HG03442 (cell line): ENCODE results near the gene DOK3.

ENCODE experiments used
- ATAC-seq: cut with Tn5 transposase; IDR thresholded peaks from one replicate; pipeline ENCODE4 v1.9.1; 2021; ENCODE audit warnings: mild to moderate bottlenecking, moderate library complexity; ENCODE audit not compliant: unreplicated experiment

Gene DOK3

DNA sequence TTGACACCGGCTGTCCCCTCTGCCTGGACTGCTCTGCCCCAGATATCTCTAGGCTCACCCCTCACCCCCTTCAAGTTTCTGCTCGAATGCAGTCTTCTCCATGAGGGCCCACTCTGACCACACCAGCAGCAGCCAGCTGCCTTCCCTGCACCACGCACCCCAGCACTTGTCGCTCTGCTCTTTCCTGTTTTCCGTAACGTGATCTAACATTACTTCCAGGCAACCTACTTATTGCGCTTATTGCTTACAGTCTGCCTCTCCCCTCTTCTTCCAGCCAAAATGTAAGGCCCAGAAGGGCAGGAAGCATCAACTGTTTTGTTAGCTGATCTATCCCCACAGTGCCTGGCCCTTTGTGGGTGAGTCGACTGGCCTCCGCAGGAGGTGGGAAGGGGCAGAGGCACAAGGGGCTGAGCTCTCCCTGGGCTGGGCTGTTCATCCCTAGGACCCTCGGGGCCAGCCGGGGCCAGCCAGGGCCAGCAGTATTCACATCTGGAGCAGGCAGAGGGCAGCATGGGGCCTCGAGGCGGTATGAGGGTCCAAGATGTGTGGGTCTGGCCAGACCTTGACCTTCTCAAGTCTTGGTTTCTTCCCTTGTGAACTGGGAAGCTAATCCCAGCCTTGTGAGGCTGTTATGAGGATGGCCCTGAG is 24.6 kb downstream of the DOK3 start:
- no peak for ATAC-seq

DNA sequence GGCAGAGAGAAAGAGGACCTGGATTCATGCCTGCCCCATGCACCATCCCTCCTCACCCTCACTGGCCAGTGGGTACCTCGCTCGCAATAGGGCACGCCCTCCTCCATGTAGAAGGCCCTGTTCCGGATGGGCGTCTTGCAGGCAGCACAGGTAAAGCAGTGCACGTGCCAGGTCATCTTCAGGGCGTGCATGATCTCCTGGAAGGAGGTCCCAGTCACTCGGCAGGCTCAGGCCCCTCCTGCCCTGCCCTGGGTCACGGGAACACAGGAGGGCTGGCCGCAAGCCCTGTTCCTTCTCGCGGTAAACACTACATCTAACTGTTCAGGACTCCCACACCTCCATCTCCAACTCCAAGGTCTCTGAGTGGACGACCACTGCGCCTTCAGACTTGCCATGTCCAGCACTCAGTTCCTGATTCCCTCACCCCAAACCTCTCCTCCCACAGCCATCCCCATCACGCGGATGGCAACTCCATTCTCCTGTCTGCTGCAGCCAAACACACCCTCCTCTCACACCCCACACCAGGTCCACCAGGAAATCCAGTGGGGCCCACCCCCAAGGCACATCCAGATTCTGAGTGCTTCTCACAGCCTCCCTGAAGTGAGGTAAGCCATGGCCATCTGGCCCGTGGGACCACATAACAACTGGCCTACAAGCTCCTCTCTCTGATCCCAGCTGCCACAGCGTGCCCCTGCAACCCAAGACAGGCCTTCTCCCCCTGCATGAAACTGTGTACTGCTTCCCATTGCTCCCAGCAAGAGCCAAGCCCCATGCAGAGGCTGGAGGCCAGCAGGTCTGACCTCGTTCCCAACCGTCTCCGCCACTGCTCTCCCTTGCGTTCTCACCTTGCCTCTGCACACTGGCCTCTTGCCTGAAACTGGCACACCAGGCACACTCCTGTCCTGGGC is 25.4 kb downstream of the DOK3 start:
- no peak for ATAC-seq

DNA sequence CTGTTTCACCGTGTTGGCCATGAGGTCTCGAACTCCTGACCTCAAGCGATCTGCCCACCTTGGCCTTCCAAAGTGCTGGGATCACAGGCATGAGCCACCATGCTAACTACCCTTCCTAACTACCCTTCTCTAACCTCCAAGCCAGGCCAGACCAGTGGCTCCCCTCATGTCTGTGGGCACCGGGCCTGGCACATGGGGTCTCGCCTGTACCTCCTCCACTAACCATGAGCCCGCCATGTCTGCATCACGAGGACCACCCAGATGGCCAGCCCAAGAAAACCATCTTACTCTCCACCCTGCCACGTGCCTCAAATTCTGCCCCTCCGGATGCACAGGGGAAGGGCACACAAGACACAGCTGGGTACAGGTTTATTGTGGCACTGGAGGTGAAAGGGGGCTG is 26.6 kb downstream of the DOK3 start:
- ATAC-seq: no peak

DNA sequence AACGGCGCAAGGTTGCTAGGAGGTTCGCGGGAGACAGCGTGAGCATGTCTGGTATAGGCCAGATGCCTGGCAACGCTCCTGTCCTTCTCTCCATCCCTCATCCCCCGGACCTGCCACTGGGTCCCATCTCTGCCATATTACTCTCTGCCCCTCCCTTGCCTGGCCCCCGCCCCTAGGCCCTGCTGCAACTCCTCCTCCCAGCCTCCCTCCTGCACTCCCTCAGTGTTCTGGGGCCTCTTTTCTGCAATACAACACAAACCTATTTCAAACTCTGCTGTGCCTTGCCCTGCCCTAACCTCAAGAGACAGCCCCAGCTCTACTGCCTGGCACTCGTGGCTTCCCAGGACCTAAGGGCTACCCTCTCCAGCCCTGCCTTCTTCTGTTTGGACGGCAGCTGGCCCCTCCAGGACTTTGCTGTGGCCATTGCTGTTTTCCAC is 27.2 kb downstream of the DOK3 start:
- no peak for ATAC-seq

DNA sequence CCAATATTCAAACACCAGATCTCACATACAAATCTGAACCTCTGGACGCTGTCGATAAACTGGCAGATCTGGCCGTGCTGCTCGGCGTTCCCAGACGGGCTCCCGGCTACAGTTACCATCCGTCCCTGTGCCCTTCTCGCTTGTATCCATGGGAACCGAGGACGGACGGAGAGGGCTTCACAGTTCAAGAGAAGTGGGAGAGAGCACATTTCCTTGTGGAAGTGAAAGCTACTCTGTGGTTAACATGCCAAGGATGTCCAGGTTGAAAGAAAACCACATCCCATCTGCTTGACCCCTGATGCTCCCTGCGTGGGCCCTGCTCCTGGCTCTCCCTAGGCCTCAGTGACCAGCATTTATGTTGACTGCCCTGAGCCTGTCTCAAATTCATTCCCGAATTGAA is 29.9 kb downstream of the DOK3 start:
- ATAC-seq: no peak

DNA sequence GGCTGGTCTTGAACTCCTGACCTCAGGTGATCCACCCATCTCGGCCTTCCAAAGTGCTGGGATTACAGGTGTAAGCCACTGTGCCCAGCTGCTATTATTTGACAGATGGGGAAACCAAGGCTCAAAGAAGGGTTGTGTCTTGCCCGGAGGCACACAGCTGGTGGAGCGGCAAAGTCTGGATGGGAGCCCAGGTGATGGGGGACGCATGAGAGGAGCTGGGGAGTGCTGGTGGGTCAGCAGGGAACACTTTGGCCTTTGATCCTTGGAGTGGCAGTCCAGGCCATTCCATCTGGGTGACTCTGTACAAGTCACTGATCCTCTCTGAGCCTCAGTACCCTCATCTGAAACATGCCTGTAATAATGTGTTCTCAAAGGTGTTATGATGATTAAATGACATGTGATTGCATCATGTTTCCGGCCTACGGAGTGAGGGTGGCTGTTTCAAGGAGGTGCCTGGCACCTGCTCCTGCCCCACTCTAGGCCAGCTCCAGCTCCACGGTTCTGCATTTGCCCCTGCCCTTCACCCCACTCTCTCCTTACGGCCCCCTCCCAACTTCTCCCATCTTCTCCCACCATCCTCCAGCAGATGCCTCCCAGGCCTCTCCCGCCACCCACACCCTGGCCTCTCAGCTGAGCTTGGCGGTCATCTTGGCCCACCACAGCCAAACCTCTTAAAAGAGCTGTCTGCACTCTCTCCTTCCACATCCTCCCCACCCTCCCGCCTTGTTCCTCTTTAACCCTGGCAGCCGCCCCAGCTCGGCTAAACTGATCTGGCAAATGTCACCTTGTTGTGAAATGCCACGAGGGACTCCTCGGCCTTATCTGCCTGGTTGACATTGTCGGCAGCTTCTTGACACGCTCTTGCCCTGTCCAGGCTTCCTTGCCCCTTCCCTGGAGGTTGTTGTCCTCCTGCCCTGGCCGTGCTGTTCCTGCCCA is 30.6 kb downstream of the DOK3 start:
- ATAC-seq: no peak

DNA sequence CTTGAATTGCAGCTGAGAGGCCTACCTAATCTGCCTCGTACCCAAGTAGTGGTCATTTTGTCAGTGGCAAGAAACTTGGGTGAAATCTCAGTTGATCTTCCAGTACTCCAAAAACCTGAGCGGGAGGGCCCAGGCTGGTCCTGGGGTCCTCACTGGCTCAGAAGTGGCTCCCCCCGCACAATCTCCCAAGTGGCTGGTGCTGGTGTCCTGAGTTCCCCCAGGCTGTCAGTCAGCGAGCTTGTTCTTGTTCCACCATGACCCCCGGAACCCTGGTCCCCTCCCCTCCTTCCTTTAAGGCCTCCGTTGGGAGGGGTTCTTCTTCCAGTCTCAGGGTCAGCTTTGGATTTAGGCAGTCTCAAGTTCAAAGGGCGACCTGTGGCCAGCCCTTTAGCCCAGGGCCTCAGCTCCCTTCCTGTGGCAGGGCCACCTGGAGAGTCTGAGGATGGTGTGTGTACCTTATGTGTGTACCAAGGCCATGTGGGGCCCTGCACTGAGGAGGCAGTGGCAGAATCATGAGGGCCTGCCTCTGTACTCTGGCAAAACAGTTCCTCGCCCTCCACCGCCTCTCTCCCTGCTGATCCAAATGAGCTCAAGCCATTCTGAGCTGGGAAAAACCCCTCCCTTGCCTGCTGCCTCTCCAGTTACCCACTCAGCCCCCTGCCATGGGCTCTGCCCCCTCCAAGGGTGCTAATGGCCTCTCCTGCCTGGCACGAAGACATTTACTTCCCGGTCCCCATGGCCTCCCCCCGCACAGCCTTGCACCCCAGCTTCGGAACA is 31.7 kb downstream of the DOK3 start:
- no peak for ATAC-seq

DNA sequence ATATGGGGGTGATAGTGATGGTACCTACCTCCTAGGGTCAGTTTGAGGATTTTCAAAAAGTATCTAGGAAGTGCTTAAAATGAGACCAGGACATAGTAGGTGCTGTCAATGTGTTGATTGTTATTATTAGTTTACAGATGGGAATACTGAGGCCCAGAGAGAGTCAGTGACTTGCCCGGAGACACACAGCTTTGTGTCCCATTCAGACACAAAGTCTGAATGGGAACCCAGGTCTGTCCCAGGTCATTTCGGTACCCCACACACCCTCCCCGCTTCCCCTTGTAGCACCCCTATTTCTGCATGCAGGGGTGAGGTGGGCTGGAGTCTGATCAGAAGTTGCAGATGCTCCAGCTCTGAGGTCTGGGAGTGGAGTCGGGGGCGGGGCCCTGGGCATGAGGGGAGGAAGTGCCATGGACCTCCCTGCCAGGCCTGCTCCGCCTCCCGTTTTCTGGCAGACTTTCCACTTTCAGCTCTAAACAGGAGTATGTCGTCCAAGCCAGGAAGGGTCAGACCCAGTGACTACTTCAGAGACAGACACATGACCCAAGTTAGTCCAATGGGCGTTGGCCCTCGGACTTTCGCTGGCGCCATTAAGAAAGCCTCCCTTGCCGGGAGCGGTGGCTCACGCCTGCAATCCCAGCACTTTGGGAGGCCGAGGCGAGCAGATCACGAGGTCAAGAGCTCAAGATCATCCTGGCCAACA is 32.9 kb downstream of the DOK3 start:
- ATAC-seq: no peak

DNA sequence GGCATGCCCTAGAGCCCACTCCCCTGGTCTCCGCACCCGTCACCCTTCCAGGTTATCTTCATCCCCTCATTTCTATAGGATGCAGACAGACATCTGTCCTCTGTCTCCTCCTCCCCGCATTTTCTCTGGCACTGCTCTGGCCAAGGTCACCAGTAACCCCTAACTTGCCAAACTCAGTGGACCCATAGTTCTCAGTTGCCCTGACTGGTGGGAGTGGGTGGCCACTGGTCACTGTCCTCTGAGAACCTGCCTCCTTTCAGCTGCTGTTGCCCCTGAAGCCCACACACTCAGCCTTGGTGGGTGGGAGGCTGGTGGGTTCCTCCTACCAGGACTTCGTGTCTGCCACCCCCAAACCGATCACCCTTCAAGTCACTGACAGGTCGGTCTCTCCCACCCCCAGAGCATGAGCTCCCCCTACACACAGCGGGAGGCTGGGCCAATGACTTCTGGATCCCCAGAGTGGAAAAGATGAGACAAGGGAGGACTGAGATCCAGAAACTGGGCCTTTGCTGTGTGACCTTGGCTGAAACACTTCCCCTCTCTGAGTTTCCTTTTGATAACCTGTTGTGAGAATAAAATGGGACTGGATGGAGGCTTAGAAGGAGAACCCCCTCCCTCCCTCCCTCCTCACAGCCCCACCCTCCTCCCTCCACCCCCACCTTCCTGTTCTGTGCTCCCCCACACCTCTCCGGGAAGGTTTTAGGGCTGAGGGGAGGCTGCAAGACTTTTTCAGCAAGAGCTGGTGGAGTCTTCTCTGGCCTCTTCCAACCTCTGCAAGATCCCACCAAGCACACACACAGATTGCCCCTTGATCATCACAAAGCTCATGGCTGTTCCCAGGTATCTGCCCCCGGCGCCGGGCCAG is 33.8 kb downstream of the DOK3 start:
- no peak for ATAC-seq

DNA sequence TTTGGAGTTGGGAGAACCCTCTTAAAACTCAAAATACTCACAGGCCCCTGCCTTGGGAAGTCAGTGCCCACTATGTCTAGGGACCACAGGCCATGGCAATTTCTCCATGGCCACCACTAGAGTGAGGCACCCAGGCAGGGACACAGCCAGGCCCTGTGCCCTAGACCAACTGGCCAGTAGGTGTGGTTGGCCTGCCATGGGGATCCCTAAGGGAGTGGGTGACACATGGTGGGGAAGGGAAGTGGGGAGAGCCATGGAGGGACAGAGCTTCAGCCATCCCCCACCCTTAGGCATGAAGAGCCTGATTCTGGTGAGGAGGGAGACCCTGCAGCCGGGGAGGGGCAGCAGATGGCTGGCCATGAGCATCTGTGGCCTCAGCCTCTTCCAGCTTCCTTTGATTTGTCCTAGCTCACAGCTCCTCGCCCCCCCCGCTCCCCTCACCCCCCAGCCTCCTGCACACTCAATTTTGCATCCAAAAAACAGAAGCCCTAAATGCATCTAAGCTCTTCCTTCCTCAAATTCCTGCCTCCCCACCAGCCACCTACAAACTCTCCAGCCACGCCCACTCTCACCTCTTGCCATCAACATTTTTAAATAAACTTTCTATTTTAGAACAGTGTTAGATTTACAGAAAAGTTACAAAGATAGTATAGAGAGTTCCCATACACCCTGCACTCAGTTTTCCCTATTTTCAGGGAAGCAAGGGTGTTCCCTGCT is 34.6 kb downstream of the DOK3 start:
- no peak for ATAC-seq

DNA sequence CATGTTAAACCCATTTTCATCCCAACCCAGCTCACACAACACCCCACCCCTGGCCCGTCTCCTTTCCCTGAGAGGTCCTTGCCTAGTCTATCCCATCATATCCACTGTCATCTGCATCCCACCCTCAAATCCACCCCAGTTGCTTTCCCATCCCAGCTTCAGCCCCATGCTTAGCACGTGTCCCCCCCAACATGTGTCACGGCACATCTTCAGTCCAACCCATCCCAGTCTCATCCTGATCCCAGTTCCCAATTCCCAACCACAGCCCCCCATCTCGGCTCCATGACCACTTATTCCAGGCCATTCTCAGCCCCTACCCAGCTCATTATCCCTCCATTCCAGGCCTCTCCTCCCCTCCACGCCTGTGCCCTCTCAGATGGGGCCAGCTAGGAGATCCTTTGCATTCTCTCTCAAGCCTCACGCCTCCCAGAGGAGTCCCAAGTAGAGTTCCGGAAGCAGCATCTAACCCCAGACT is 35.6 kb downstream of the DOK3 start:
- no peak for ATAC-seq

DNA sequence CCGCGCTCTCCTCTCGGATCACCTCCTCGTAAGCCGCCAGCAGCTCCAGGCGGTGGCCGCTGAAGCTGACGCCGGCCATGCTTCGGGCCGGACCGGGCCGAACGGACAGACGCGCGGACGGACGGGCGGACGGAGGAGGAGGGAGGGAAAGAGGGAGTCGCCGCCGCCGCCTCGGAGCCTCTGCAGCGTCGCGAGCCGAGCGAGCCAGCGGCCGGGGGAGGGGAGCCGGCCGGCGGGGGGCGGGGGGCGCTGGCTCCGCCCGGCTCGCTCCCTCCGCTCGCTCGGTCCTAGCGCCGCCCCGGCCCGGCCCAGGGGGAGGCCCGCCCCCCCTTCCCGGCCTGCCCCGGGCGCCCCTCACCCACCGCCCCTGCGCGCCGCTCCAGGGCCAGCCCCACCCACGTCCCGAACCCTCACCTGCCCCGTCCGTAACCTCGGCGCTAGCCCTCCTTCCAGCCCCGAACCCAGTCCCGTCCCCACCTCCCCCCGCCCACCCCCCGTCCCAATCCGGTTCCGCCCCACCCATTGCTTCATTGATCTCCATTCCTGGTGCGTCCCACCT is 36.1 kb downstream of the DOK3 start, which contains the start of gene DBN1:
Gene DBN1 (minus strand): TSS at position 192 of the 559 bp plus-strand sequence. CDS start 113 bp downstream, at position 79.
- no peak for ATAC-seq

DNA sequence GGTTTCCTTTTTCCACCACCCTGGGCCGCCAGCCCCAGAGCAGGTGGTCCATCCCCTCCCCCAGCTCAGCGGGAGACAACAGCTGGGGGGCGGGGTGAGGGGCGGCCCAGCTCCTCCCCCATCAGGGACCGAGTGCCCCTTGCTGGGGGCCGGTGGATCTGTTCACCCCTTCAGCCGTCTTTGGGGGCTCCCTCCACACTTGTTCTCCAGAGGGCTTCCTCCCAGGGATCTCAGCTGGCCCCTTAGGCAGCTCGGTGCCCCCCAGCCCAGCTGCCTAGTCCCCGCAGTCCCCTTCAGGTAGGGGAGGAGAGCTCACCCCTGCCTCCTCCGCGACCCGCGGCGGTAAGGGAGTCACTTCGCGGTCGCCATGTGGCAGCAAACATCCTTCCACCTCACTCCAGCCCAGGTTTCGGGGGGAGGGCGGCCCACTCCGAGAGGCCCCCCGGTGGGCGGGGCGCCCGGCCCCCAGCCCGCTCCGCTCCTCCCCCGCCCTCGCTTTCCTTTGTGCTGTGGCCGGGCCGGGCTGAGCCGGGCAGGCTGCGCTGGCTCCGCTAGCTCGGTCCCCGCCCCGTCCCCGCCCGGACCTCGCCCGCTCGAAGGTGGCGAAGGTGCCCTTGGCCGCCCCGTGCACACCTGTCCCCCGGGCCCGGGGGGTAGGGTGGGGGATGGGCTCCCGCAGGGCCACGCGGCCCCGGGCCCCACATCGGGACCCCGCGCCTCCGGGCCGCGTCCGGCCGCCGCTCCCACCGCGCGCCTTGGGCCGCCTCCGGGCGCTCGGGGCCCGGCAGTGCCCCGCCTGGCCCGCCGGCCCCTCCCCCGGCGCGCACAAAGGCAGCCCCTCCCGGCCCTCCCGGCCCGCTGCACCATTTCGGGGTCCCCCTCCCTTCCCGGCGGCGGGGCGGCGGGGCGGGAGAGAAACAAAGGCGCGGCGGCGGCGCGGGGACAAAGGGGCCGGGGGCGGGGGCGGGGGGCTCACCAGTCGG is 36.9 kb downstream of the DOK3 start:
- ATAC-seq: no peak

DNA sequence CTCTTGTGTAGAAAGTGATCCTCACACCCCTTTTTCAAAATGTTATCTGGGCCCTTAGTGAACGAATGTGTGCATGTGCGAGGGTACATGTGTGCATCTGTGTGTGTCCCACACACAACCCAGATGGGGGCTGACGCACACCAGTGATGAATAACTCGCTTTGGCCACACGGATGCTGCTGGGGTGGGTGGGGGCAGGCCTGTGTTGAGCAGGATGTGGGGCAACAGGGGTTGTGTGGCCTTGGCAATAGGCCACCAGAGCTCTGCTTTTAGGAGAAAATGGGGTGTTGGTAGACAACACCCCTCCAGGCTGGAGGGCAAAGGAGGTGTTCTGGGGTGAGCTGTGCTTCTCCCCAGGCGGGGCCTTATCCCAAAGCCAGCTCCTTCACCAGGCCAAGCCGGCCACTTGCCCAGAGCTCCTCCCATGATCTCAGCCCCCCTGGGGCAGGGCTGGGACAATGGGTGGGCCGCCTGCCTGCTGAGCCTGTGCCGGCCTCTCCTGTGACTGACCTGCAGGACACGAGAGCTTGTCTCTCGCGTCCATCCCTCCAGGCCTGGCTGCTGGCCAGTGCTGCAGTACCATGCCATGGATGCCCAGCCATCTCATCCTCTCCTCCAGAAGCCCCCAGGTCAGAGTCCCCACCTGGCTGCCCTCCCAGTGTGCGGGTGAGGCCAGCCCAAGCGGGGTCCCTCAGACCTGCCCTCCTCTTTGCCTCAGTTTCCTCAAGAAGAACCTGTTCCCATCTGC is 37.8 kb downstream of the DOK3 start:
- no peak for ATAC-seq

DNA sequence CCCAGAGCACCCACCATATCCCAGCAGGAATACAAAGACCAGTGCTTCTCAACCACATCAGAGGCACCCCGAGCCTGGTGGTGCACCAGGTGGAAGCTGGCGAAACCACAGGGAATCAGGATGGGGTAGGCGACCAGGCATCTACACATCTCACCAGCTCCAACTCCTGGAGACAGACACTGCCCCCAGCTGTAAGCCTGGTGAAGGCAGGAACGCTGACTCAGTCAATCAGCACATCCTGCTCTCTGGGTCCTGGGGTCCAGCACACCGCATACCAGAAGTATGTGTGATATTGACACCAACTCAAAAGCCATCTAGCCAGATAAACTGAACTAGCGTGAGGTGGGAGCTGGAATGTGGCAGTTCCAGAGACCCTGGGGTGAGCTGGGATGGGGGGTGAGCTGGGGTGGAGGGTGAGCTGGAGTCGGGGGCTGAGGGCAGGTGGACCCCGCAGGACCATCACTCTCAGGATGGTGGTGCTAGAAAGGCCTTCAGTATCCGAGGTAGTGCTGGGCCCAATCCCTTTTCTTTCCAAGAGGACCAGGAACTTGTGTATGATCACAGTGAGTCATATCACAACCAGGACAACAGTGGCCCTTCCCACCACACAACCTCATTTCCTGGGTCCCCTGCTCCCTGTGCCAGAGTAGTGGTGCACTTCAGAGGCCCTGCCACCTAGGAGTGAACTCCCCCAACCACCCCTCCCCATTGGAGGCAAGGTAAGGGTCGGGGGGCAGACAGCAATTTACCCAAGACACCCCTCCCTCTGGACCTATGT is 38.7 kb downstream of the DOK3 start:
- ATAC-seq: no peak
